Kidney tubule cell (primary cell): Measurements from ENCODE around the gene CYP3A4.
"Not testable (repeated sequence)": the region's sequence is repeated elsewhere in the genome, so short reads cannot be mapped to it uniquely, and the experiment has no call there.

ENCODE experiments used
- DNase-seq: peaks from one replicate; pipeline ENCODE4 v3.0.0-alpha.2; 2018; ENCODE audit warnings: low spot score

CYP3A4 gene

GRCh38 chr7:99792967-99793366 lies 9.0 kb upstream of the CYP3A4 start:
- DNase-seq: no peak

GRCh38 chr7:99791667-99792369 lies 7.8 kb upstream of the CYP3A4 start:
- DNase-seq: peak; percentile 86

DNA sequence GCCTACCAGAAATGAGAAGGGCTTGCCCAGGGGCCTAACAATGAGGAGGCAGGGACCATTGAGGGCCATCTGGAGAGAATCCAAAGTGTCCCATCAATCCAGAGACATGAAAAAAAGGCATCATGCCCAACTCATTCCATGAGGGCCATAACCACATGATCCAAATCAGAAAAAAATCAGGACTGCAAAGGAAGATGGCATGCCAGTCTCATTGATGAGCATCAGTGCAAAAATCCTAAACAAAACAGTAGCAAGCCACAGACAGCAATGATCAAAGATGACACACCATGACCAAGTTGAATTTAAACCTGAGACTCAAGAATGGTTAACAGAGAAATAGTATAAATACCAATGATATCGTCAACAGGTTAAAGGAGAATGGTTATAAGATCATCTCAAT lies 7.0 kb upstream of the CYP3A4 start:
- DNase-seq: peak; percentile 98

GRCh38 chr7:99790407-99790806 lies 6.4 kb upstream of the CYP3A4 start:
- DNase-seq: peak; percentile 74

GRCh38 chr7:99789441-99790070 lies 5.6 kb upstream of the CYP3A4 start:
- peak; percentile 73 for DNase-seq

- peak; percentile 53 for DNase-seq
Observed at GRCh38 chr7:99788554-99788953, 4.6 kb upstream of the CYP3A4 start.

GRCh38 chr7:99786726-99787335 lies 2.8 kb upstream of the CYP3A4 start:
- DNase-seq: no peak

GRCh38 chr7:99785654-99786053 lies 1.7 kb upstream of the CYP3A4 start:
- not testable (repeated sequence) for DNase-seq

DNA sequence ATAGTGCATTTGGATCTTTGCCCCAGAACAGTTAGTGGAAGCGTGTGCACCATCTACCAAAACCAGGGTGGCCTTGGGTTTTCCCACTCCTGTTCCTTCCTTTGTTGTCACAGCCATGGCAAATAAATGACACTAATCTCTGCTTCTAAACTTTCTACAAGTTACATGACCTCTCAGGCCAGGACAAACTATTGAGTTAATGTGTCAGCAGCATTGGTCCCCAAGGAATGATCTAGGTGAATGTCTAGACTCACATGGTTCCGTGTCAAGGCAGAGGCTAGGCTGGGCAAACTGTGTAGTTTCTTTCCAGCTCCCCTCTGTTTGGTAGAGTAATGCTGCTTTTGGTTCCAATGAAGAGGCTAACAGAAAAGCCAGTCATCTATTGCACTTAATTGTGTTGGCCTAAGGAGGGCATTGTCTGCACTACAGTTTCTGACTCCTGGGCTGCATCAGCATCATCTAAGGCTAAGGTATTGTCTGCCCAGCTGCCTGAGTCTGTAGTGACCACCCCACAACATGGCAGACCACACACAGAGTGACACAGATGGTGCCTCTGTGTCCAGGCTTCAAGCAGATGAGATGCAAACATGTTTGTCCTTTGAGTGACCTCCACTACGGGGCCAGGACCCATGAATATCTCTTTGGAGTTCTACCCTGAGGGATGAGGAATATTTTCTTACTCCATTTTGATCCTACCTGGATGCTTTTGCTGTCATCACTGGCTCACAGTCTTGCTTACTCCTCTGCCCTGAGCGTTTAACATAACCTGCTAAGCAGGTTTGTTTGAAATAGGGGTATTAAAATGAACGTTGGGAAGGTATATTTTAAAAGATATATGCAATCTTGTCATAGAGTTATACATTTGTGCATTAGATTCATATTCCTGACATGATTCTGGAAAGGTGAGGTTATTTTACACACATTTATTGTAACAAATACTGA lies 1.7 kb downstream of the CYP3A4 start:
- DNase-seq: no peak

DNA sequence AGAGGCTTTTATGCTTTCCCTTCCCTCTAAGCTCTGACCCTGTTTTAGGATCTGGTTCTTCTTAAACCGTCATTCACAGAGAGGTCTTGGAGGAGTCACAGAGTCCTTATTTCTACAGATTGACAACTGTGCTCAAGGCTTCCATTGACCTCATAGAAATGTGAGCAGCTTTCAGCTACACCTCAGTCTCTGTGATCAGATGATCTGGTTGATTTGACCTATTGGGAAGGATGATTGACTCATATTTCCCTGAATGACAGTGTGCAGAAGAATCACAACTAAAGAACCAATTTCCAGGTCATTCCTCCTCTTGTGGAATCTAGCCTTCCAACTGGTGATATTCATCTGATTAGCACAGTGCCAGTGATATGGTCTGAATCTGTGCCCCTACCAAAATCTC lies 3.4 kb downstream of the CYP3A4 start:
- DNase-seq: no peak

GRCh38 chr7:99779949-99780348 lies 4.0 kb downstream of the CYP3A4 start:
- DNase-seq: no peak

GRCh38 chr7:99778880-99779279 lies 5.1 kb downstream of the CYP3A4 start:
- DNase-seq: no peak

GRCh38 chr7:99773395-99773794 lies 10.6 kb downstream of the CYP3A4 start:
- DNase-seq: peak; percentile 56

- DNase-seq: peak; percentile 81
Observed at GRCh38 chr7:99772565-99772964, 11.4 kb downstream of the CYP3A4 start.

DNA sequence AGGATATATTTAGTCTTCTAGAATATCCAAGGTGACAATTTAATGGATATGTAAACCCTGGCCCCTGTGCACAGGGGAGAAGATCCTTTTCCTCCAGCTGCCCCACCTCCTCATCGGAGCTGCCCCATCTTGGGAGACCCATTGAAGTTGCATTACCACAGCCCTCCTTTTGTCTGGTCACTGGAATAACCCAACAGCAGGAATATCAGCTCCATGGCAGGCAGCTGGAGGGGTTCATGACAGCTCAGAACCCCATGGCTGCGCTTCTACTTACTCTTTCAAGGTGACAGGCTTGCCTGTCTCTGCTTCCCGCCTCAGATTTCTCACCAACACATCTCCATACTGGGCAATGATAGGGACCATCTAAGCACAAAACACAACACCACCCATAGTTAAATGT lies 14.5 kb downstream of the CYP3A4 start:
- DNase-seq: not testable (repeated sequence)

DNA sequence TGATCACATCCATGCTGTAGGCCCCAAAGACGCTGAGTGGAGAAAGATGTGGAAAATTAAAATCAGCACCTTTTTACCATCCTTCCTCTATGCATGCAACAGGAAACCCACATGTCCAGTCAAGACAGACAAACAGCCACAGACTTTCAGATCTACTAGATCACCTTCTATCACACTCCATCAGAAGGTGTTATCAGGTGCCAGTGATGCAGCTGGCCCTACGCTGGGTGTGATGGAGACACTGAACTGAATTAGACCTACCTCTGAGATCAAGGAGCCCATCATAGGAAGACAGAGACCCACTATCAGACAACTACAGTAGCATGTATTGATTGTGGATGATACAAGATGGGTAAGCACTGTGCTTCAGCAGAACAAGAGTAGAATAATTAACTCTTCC lies 15.5 kb downstream of the CYP3A4 start:
- no peak for DNase-seq

DNA sequence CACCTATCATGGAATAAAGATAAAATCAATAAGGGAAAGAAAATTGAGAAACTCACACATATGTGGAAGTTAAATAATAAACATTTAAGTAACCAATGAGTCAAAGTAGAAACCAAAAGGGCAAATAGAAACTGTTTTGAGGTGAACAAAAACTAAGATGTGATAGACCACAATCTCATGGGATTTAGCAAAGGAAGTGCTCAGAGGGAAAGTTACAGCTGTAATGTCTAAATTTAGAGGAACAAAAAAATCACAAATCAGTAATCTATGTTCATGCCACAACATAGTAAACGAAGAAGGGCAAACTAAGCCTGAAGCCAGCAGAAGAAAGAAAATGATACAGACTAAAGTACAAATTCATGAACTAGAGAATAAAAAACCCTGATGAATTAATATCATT lies 16.3 kb downstream of the CYP3A4 start:
- DNase-seq: no peak

DNA sequence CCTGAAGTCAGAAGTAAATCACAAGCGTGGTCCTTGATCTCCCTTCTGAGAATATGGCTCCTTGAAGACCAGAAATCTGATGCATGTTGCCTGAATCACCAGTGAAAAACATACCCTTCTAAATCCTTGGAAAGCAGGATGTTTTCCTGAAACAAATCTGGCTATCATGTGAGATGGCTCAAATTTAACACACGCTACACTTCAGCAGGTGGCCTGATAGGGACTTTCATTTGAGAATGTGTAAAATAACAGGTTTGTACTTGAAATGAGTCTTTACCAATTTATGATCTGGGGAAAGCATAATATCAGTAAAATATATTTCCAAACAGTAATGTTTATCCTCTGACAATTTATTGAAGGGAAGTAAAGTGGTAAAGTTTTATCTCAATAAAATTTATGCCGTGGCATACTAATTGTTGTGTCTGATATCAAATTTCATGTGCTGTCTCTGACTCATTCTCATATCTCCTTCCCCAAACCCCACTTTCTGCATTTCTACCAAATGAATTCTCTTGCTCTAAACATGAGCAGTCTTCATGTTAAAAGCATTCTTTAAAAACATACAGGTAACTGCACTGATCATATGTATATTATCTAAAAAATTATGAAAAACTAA lies 17.4 kb downstream of the CYP3A4 start:
- DNase-seq: no peak

DNA sequence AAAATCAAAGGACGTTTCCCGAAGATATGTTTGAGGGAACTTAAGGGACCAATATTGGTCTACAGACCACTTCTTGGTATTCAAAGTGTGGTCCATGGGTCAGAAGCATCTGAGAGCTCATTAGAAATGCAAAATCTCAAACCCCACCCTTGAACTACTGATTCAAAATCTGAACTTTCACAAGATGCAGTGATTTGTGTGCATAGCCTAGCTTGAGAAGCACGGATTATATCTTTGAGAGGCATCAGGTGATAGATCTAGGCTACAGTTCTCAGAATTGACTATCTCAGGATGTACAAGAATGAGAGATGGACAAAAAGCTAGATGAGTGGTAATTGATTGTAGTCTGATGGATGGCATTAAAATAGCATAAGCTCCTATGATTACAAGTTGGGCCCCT lies 19.5 kb downstream of the CYP3A4 start:
- no peak for DNase-seq

DNA sequence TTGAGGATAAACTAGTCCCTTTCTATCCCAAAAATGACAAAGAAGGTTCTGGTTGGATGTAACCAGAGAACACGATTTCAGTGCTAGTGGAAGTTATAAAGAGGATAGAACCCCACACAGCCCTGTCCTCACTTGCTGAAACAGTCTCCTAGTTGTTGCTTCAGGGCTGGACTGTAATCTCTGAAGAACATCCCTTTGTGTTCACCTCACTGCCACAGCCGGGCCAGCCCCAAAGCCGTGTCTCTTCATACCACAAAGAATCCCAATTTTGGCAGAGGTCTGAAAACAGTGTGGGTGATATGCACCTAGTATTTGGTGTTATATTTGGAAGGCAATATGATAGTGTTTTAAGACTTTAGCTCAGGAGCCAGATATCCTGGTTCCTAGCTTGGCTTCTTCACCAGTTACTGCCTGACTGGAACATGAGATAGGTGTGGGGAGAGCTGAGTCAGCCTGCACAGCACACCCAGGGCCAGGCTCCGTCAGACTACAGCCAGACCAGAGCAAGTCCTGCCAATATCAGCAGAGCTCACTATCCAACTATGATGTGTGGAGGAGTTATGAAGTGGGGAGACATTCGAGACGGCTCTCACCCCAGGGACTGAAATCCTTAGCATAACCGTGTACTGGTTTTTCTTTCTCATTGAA lies 21.2 kb downstream of the CYP3A4 start:
- peak; percentile 49 for DNase-seq

DNA sequence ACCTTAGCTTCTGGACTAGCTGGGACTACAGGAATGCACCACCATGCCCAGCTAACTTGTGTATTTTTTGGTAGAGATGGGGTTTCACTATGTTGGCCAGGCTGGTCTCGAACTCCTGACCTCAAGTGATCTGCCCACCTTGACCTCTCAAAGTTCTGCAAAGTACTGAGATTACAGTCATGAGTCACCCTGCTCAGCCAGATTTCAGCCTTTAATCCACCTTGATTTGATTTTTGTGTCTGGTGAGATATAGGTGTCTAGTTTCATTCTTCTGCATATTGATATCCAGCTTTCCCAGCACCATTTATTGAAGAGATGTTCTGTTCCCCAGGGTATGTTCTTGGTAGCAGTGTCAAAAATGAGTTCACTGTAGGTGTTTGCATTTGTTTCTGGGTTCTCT lies 28.9 kb downstream of the CYP3A4 start:
- no peak for DNase-seq
